Neural cell (in vitro differentiated cells): Measurements from ENCODE around the gene MUC5B.
"Not testable (repeated sequence)": the region's sequence is repeated elsewhere in the genome, so short reads cannot be mapped to it uniquely, and the experiment has no call there.

Experiments
- EP300 ChIP-seq: fragments of 450-650 bp; conservative IDR thresholded peaks from 2 replicates; pipeline ENCODE4 v1.6.1; 2014; ENCODE audit warnings: antibody characterized with exemption, mild to moderate bottlenecking, moderate library complexity; ENCODE audit not compliant: poor library complexity, severe bottlenecking
- EZH2 ChIP-seq: fragments of 200-600, 300-800 bp; shearing (Covaris generic), sonication (generic); IDR thresholded peaks from 2 replicates; pipeline ENCODE4 v1.6.1; 2014; ENCODE audit warnings: antibody characterized with exemption, low read length, borderline replicate concordance, mild to moderate bottlenecking; ENCODE audit not compliant: insufficient read depth, poor library complexity, severe bottlenecking
- MXI1 ChIP-seq: fragments of 450-650 bp; conservative IDR thresholded peaks from 2 replicates; pipeline ENCODE4 v1.6.1; 2014; ENCODE audit warnings: antibody characterized with exemption, mild to moderate bottlenecking; ENCODE audit not compliant: poor library complexity, severe bottlenecking
- POLR2AphosphoS5 ChIP-seq: IDR thresholded peaks from 2 replicates; pipeline ENCODE4 v1.6.1; 2012
- RAD21 ChIP-seq: fragments of 450-650 bp; conservative IDR thresholded peaks from 2 replicates; pipeline ENCODE4 v1.6.1; 2014; ENCODE audit warnings: antibody characterized with exemption, mild to moderate bottlenecking, moderate library complexity
- SMC3 ChIP-seq: fragments of 450-650 bp; conservative IDR thresholded peaks from 2 replicates; pipeline ENCODE4 v1.6.1; 2014; ENCODE audit warnings: antibody characterized with exemption, mild to moderate bottlenecking, moderate library complexity; ENCODE audit not compliant: poor library complexity
- TAF1 ChIP-seq: IDR thresholded peaks from 2 replicates; pipeline ENCODE4 v1.6.1; 2012; ENCODE audit warnings: low read depth
- TF ChIP-seq, protein P1 (sequence below): fragments of 450-650 bp; IDR thresholded peaks from 2 replicates; pipeline ENCODE4 v1.5.1; 2014; ENCODE audit warnings: antibody characterized with exemption, mild to moderate bottlenecking, moderate library complexity; ENCODE audit not compliant: poor library complexity, severe bottlenecking
- TF ChIP-seq, protein P2 (sequence below): IDR thresholded peaks from 2 replicates; pipeline ENCODE4 v1.6.1; 2012; ENCODE audit warnings: borderline replicate concordance

DNA sequence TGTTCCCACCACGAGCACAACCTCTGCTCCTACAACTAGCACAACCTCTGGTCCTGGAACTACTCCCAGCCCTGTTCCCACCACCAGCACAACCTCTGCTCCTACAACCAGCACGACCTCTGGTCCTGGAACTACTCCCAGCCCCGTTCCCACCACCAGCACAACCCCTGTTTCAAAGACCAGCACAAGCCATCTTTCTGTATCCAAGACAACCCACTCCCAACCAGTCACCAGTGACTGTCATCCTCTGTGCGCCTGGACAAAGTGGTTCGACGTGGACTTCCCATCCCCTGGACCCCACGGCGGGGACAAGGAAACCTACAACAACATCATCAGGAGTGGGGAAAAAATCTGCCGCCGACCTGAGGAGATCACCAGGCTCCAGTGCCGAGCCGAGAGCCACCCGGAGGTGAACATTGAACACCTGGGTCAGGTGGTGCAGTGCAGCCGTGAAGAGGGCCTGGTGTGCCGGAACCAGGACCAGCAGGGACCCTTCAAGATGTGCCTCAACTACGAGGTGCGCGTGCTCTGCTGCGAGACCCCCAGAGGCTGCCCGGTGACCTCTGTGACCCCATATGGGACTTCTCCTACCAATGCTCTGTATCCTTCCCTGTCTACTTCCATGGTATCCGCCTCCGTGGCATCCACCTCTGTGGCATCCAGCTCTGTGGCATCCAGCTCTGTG, 30.9 kb upstream of the MUC5B start:
- TF ChIP-seq, protein P1, sequence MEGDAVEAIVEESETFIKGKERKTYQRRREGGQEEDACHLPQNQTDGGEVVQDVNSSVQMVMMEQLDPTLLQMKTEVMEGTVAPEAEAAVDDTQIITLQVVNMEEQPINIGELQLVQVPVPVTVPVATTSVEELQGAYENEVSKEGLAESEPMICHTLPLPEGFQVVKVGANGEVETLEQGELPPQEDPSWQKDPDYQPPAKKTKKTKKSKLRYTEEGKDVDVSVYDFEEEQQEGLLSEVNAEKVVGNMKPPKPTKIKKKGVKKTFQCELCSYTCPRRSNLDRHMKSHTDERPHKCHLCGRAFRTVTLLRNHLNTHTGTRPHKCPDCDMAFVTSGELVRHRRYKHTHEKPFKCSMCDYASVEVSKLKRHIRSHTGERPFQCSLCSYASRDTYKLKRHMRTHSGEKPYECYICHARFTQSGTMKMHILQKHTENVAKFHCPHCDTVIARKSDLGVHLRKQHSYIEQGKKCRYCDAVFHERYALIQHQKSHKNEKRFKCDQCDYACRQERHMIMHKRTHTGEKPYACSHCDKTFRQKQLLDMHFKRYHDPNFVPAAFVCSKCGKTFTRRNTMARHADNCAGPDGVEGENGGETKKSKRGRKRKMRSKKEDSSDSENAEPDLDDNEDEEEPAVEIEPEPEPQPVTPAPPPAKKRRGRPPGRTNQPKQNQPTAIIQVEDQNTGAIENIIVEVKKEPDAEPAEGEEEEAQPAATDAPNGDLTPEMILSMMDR, result not testable (repeated sequence)
- TF ChIP-seq, protein P2, sequence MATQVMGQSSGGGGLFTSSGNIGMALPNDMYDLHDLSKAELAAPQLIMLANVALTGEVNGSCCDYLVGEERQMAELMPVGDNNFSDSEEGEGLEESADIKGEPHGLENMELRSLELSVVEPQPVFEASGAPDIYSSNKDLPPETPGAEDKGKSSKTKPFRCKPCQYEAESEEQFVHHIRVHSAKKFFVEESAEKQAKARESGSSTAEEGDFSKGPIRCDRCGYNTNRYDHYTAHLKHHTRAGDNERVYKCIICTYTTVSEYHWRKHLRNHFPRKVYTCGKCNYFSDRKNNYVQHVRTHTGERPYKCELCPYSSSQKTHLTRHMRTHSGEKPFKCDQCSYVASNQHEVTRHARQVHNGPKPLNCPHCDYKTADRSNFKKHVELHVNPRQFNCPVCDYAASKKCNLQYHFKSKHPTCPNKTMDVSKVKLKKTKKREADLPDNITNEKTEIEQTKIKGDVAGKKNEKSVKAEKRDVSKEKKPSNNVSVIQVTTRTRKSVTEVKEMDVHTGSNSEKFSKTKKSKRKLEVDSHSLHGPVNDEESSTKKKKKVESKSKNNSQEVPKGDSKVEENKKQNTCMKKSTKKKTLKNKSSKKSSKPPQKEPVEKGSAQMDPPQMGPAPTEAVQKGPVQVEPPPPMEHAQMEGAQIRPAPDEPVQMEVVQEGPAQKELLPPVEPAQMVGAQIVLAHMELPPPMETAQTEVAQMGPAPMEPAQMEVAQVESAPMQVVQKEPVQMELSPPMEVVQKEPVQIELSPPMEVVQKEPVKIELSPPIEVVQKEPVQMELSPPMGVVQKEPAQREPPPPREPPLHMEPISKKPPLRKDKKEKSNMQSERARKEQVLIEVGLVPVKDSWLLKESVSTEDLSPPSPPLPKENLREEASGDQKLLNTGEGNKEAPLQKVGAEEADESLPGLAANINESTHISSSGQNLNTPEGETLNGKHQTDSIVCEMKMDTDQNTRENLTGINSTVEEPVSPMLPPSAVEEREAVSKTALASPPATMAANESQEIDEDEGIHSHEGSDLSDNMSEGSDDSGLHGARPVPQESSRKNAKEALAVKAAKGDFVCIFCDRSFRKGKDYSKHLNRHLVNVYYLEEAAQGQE, result not testable (repeated sequence)
- TF ChIP-seq TAF1, EZH2, RAD21, EP300, POLR2AphosphoS5, SMC3, MXI1: not testable (repeated sequence)
